Measurements from ENCODE around the gene RAB15.

The RAB15 gene

DNA sequence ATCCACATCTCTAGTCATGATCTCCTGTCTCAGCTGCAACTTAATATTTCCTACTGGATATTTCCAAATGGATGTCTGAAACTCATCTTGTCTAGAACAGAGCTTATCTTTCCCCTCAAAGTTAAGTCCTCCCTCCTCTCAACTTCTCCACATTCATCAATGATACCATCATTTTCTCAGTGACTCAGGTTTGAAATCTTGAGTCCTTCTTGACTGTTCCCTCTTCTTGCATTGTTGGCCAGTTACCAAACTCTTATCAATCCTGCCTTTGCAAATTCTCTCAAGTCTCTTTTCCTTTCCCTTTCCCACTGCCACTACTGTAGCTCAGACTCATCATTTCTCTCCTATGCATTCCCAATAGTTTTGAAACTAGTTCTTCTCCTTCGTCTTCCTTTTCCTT, 72.2 kb downstream of the RAB15 start:
- DNase-seq = no peak
